Dendritic cell treated with granulocyte-macrophage colony-stimulating factor and Interleukin-4, amounts not matched to agents 40 ng/mL and 50 ng/mL, for 4 days (primary cell): ENCODE measurements around the gene TPTE2.
"Not testable (repeated sequence)": the region's sequence is repeated elsewhere in the genome, so short reads cannot be mapped to it uniquely, and the experiment has no call there.

Source experiments
- H3K27ac Mint-ChIP-seq: one replicate; pipeline ENCODE4 v1.8.0; 2022; ENCODE audit warnings: mild to moderate bottlenecking, mixed read lengths
- H3K27me3 Mint-ChIP-seq: one replicate; pipeline ENCODE4 v1.8.0; 2022; ENCODE audit warnings: mild to moderate bottlenecking, mixed read lengths
- H3K36me3 Mint-ChIP-seq: one replicate; pipeline ENCODE4 v1.8.0; 2022; ENCODE audit warnings: low read depth, mixed read lengths
- H3K4me1 Mint-ChIP-seq: one replicate; pipeline ENCODE4 v1.8.0; 2022; ENCODE audit warnings: low read depth, mixed read lengths
- H3K4me3 Mint-ChIP-seq: one replicate; pipeline ENCODE4 v1.8.0; 2022; ENCODE audit warnings: mild to moderate bottlenecking, moderate library complexity, mixed read lengths
- H3K9me3 Mint-ChIP-seq: one replicate; pipeline ENCODE4 v1.8.0; 2022; ENCODE audit warnings: mixed read lengths
- intact Hi-C: fragments of 100-400 bp; cut with micrococcal nuclease; formaldehyde crosslinking; loops from one replicate; pipeline ENCODE4 v1.15.0; 2022

Gene TPTE2

GRCh38 chr13:19507623-19508022 is 53.7 kb downstream of the TPTE2 start:
- H3K36me3 Mint-ChIP-seq, H3K27ac Mint-ChIP-seq, H3K4me1 Mint-ChIP-seq, H3K4me3 Mint-ChIP-seq, H3K9me3 Mint-ChIP-seq, H3K27me3 Mint-ChIP-seq, intact Hi-C loops: not testable (repeated sequence)

GRCh38 chr13:19460126-19460525 is 101.2 kb downstream of the TPTE2 start:
- H3K4me3 Mint-ChIP-seq, H3K4me1 Mint-ChIP-seq, H3K36me3 Mint-ChIP-seq, intact Hi-C loops, H3K27me3 Mint-ChIP-seq, H3K27ac Mint-ChIP-seq: not testable (repeated sequence)
- peaks cover 27% of the 10 kb centered on the region for H3K9me3 Mint-ChIP-seq

GRCh38 chr13:19439056-19439686 is 122.2 kb downstream of the TPTE2 start:
- H3K4me3 Mint-ChIP-seq, H3K27me3 Mint-ChIP-seq, H3K27ac Mint-ChIP-seq, intact Hi-C loops, H3K36me3 Mint-ChIP-seq, H3K9me3 Mint-ChIP-seq, H3K4me1 Mint-ChIP-seq: not testable (repeated sequence)

GRCh38 chr13:19437780-19438179 is 123.6 kb downstream of the TPTE2 start:
- H3K9me3 Mint-ChIP-seq, H3K27ac Mint-ChIP-seq, H3K36me3 Mint-ChIP-seq, H3K4me3 Mint-ChIP-seq, H3K4me1 Mint-ChIP-seq, intact Hi-C loops, H3K27me3 Mint-ChIP-seq: not testable (repeated sequence)

- H3K9me3 Mint-ChIP-seq, result peaks cover 14% of the 10 kb centered on the region
- intact Hi-C loops, H3K27ac Mint-ChIP-seq, H3K36me3 Mint-ChIP-seq, H3K4me3 Mint-ChIP-seq, H3K4me1 Mint-ChIP-seq, H3K27me3 Mint-ChIP-seq: not testable (repeated sequence)
These were observed 139.1 kb downstream of the TPTE2 start for GRCh38 chr13:19422236-19422635.

GRCh38 chr13:19412494-19412893 is 148.8 kb downstream of the TPTE2 start:
- H3K36me3 Mint-ChIP-seq, H3K4me3 Mint-ChIP-seq, H3K27me3 Mint-ChIP-seq, H3K4me1 Mint-ChIP-seq, intact Hi-C loops, H3K27ac Mint-ChIP-seq: not testable (repeated sequence)
- H3K9me3 Mint-ChIP-seq, result peaks cover 69% of the 10 kb centered on the region

GRCh38 chr13:19382746-19383511 is 178.4 kb downstream of the TPTE2 start:
- H3K27ac Mint-ChIP-seq, H3K4me3 Mint-ChIP-seq, intact Hi-C loops, H3K27me3 Mint-ChIP-seq, H3K36me3 Mint-ChIP-seq, H3K4me1 Mint-ChIP-seq: not testable (repeated sequence)
- peaks cover 35% of the 10 kb centered on the region for H3K9me3 Mint-ChIP-seq

- intact Hi-C loops, result no loop called here
- Mint-ChIP-seq H3K4me3 (no peak overlapping the region), H3K27ac (no peak overlapping the region), H3K36me3 (no peaks in the 10 kb centered on the region), H3K27me3 (no peaks in the 10 kb centered on the region), H3K4me1 (no peaks in the 10 kb centered on the region), H3K9me3 (peaks cover 39% of the 10 kb centered on the region)
These were observed 179.2 kb downstream of the TPTE2 start for GRCh38 chr13:19382111-19382510.
